Large intestine (tissue), 3 donors: ENCODE data around the gene HMGCS1. TPM values are rescaled to one million over a fixed set of nuclear protein-coding genes. Genes with fewer than 3 reads are reported as not detected.
"Not testable (repeated sequence)": the region's sequence is repeated elsewhere in the genome, so short reads cannot be mapped to it uniquely, and the experiment has no call there.

ENCODE experiments used
- DNase-seq, 2 donors: peaks; one replicate each; pipeline versions ENCODE4 v3.0.0 to v3.0.0-alpha.2; 2013
- H3K27ac ChIP-seq: one replicate; pipeline ENCODE4 v1.5.1; 2013; ENCODE audit warnings: low read length
- H3K27me3 ChIP-seq: 2 replicates; pipeline ENCODE4 v1.6.1; 2013; ENCODE audit warnings: low read length; ENCODE audit not compliant: control insufficient read depth, insufficient read depth
- H3K36me3 ChIP-seq: 2 replicates; pipeline ENCODE4 v1.6.1; 2013; ENCODE audit warnings: low read length; ENCODE audit not compliant: control insufficient read depth, insufficient read depth
- H3K4me1 ChIP-seq: one replicate; pipeline ENCODE4 v1.6.1; 2013; ENCODE audit warnings: low read length; ENCODE audit not compliant: control insufficient read depth, insufficient read depth
- H3K4me3 ChIP-seq: one replicate; pipeline ENCODE4 v1.5.1; 2013; ENCODE audit warnings: low read length
- H3K9me3 ChIP-seq: one replicate; pipeline ENCODE4 v1.6.1; 2013; ENCODE audit warnings: mild to moderate bottlenecking, low read depth, low read length, moderate library complexity; ENCODE audit not compliant: control insufficient read depth
- WGBS: methylation state at CpG from one replicate; pipeline ENCODE4 v1.1.5; 2013; ENCODE audit warnings: low lambda C conversion rate; ENCODE audit not compliant: insufficient coverage; 5-methylcytosine and 5-hydroxymethylcytosine counted together
- polyA plus RNA-seq: library from polyadenylated mRNA; unstranded; fragments of 120-200 nt; gene quantifications from one replicate; pipeline ENCODE4 v1.2.1, GENCODE V29; 2013

Gene HMGCS1
- polyA plus RNA-seq, 1 donor = 179 TPM

DNA sequence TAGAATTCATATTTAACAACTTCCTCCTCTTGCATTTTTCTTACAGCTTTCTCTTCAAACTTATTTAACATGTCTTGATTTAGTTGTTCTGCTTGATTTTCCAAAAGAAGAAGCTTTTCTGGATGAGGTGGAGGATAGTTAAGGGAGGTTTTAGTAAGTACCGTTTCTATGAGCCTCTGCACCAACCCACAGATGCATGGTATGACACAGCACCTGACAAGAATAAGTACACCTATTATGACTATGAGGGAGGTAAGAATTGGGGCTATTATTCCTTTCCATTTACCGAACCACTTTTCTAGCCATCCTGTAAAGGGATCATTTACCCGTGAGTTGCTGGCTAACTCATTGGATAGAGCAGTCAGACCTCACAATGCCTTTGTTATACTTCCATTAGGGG is 2.5 kb upstream of the HMGCS1 start:
- Histone ChIP-seq H3K27me3 (no peaks in the 10 kb centered on the region), H3K36me3 (no peaks in the 10 kb centered on the region), H3K27ac (no peak overlapping the region), H3K4me3 (no peak overlapping the region), H3K4me1 (peaks cover 4% of the 10 kb centered on the region), H3K9me3 (no peaks in the 10 kb centered on the region)
- 100% methylated on average over 1 of the region's 3 CpGs for WGBS
- DNase-seq = no peak

DNA sequence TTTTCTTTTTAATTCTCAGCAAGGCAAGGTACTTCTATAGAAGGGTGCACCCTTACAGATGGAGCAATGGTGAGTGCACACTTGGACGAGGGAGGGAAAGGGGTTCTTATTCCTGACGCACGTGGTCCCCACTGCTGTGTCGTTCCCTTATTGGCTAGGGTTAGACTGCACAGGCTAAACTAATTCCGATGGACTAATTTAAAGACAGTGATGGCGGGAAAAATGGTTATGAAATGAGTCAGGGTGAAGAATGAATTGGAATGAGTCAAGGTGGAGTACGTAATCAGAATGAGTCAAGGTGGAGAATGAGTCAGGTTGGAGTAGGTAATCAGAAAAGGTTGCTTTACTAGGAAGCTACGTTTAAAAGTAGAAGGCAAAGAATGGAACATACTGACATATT is 2.1 kb upstream of the HMGCS1 start:
- Histone ChIP-seq H3K9me3 (no peaks in the 10 kb centered on the region), H3K27ac (no peak overlapping the region), H3K4me3 (no peak overlapping the region), H3K4me1 (peaks cover 6% of the 10 kb centered on the region), H3K36me3 (no peaks in the 10 kb centered on the region), H3K27me3 (no peaks in the 10 kb centered on the region)
- no peak for DNase-seq
- WGBS = 100% methylated on average over 3 of the region's 8 CpGs

- peak overlapping the region; percentile 11 for H3K27ac ChIP-seq
- 98% methylated on average over 5 of the region's 6 CpGs for WGBS
- no peaks in the 10 kb centered on the region for H3K9me3 ChIP-seq
- no peaks in the 10 kb centered on the region for H3K27me3 ChIP-seq
- H3K4me1 ChIP-seq = peaks cover 7% of the 10 kb centered on the region
- no peaks in the 10 kb centered on the region for H3K36me3 ChIP-seq
- no peak overlapping the region for H3K4me3 ChIP-seq
- no peak for DNase-seq
Observed at GRCh38 chr5:43314724-43315123, 1.5 kb upstream of the HMGCS1 start.

GRCh38 chr5:43313854-43314457 is 744 bp upstream of the HMGCS1 start:
- DNase-seq = no peak
- Histone ChIP-seq H3K27me3 (no peaks in the 10 kb centered on the region), H3K9me3 (no peaks in the 10 kb centered on the region), H3K27ac (peak overlapping the region; percentile 84), H3K4me3 (peak overlapping the region; percentile 29), H3K36me3 (no peaks in the 10 kb centered on the region), H3K4me1 (peaks cover 7% of the 10 kb centered on the region)
- WGBS = 50% methylated on average over 2 of the region's 8 CpGs

GRCh38 chr5:43312699-43313034 is 545 bp downstream of the HMGCS1 start:
- no peaks in the 10 kb centered on the region for H3K27me3 ChIP-seq
- H3K4me3 ChIP-seq = peak overlapping the region; percentile 82
- H3K36me3 ChIP-seq = no peaks in the 10 kb centered on the region
- DNase-seq = no peak
- peak overlapping the region; percentile 93 for H3K27ac ChIP-seq
- peaks cover 7% of the 10 kb centered on the region for H3K4me1 ChIP-seq
- no peaks in the 10 kb centered on the region for H3K9me3 ChIP-seq
- WGBS = no CpG with 5 or more reads among the region's 9 CpGs

DNA sequence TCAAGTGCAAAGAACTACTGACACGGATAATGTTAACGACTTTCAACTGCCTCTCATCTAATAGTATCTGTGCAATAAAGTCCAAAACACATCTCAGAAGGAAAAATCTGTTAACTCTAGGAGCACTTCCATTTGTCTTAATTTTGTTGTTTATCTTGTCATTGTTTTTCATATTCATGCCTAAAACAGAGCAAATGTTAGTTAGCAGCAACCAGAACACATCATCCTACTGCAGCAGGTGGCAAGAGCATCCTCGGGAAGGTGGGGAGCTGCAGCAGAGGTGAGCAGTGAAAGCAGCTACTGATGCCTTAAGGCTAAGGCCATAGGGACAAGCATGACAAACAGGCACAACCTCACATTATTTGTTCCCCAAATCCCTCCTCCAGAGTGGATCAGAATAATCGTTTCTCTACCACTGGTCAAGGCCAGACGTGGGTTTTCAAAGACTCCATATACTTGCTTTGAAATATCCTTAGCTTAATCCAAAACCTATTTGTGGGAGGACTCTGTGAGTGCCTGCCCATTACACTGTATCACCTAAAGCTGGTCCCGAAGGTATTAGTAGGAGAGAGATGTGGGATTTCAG is 1.0 kb downstream of the HMGCS1 start:
- DNase-seq = peak in 1 of 2 donors; percentile 29
- no peaks in the 10 kb centered on the region for H3K27me3 ChIP-seq
- H3K4me3 ChIP-seq = peak overlapping the region; percentile 82
- H3K4me1 ChIP-seq = peaks cover 7% of the 10 kb centered on the region
- WGBS = no CpG with 5 or more reads among the region's 6 CpGs
- H3K27ac ChIP-seq = peak overlapping the region; percentile 93
- no peaks in the 10 kb centered on the region for H3K36me3 ChIP-seq
- no peaks in the 10 kb centered on the region for H3K9me3 ChIP-seq

- Histone ChIP-seq H3K27me3 (no peaks in the 10 kb centered on the region), H3K4me3 (no peak overlapping the region), H3K4me1 (peaks cover 7% of the 10 kb centered on the region), H3K27ac (no peak overlapping the region), H3K36me3 (no peaks in the 10 kb centered on the region), H3K9me3 (no peaks in the 10 kb centered on the region)
- peak in 1 of 2 donors; percentile 31 for DNase-seq
Observed at GRCh38 chr5:43309637-43310036, 3.6 kb downstream of the HMGCS1 start.

- Histone ChIP-seq H3K36me3 (no peaks in the 10 kb centered on the region), H3K9me3 (no peaks in the 10 kb centered on the region), H3K4me3 (no peak overlapping the region), H3K27me3 (no peaks in the 10 kb centered on the region), H3K27ac (no peak overlapping the region), H3K4me1 (peaks cover 7% of the 10 kb centered on the region)
- no peak for DNase-seq
- no CpG with 5 or more reads among the region's 3 CpGs for WGBS
Observed at GRCh38 chr5:43309122-43309521, 4.1 kb downstream of the HMGCS1 start.

GRCh38 chr5:43306954-43307353 is 6.3 kb downstream of the HMGCS1 start:
- not testable (repeated sequence) for DNase-seq, H3K27ac ChIP-seq, H3K4me3 ChIP-seq, H3K27me3 ChIP-seq, H3K9me3 ChIP-seq, H3K36me3 ChIP-seq
- WGBS = no CpG with 5 or more reads among the region's 5 CpGs
- H3K4me1 ChIP-seq = peaks cover 10% of the 10 kb centered on the region

DNA sequence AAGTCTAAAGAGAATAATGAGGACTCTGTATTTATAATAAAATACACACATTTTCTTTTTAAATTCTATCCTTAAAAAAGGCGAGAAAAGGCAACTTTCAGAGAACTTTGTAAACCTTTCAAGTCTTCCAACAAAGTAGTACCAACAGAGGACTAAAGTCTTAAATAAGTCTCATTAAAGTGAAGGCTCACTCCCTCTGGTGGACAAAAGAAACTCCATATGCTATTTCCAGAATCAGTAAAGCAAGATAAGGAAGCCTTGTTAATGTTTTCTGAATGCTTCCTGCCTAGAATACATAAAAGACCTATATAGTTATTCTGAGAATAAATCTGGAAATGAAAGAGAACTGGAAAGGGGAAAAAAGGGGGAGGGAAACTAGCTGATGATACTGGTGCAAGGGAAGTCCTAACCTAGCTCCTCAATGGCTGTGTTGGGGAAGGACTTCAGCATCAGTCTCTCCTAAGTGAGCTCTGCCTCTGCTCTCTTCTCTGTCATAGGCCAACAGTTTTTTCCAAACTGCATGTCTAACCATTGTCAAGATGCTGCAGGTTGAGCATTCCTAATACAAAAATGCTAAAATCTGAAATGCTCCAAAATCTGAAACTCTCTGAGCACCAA is 7.2 kb downstream of the HMGCS1 start:
- H3K9me3 ChIP-seq = no peaks in the 10 kb centered on the region
- DNase-seq = peak; percentile 51 to 75
- WGBS = no CpG with 5 or more reads among the region's 1 CpG

DNA sequence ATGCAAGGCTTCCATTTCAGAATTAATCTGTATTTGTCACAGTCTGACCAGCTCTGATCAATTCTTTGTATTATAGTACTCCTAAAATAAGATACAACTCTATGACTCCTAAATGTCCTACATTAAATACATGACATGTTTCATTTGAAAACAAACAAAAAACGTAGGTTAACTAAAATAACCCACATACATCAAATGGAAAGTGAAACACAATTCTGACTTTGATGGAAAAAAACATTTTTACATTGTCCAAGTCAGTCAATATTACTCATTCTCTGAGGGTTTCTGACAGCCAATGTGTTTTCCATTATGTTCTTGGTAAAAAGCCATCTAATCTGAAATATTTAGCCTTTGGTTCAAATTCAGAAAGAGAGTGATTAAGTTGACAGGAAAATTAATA is 8.7 kb downstream of the HMGCS1 start:
- no peak for DNase-seq
- peaks cover 18% of the 10 kb centered on the region for H3K36me3 ChIP-seq
- H3K4me1 ChIP-seq = peaks cover 5% of the 10 kb centered on the region
- no peaks in the 10 kb centered on the region for H3K27me3 ChIP-seq
- no peak overlapping the region for H3K4me3 ChIP-seq
- WGBS = no CpG with 5 or more reads among the region's 1 CpG
- H3K27ac ChIP-seq = no peak overlapping the region
- H3K9me3 ChIP-seq = no peaks in the 10 kb centered on the region

More for the DNA sequence above, 7.2 kb downstream of the HMGCS1 start:
- peak overlapping the region; percentile 47 for H3K27ac ChIP-seq
- no peaks in the 10 kb centered on the region for H3K27me3 ChIP-seq
- H3K4me1 ChIP-seq = peaks cover 10% of the 10 kb centered on the region
- H3K4me3 ChIP-seq = no peak overlapping the region
- H3K36me3 ChIP-seq = peaks cover 12% of the 10 kb centered on the region
